Left kidney (tissue), 2 donors: ENCODE results near the gene IGFN1. TPM values are rescaled to one million over a fixed set of nuclear protein-coding genes. Genes with fewer than 3 reads are reported as not detected.

Experiments
- DNase-seq: peaks from one replicate; pipeline ENCODE4 v3.0.0-alpha.2; 2013
- polyA plus RNA-seq: library from polyadenylated mRNA; unstranded; fragments of 120-200 nt; gene quantifications from one replicate; pipeline ENCODE4 v1.2.1, GENCODE V29; 2013; ENCODE audit not compliant: insufficient read length

The IGFN1 gene
- polyA plus RNA-seq, 1 donor: 0.91 TPM

DNA sequence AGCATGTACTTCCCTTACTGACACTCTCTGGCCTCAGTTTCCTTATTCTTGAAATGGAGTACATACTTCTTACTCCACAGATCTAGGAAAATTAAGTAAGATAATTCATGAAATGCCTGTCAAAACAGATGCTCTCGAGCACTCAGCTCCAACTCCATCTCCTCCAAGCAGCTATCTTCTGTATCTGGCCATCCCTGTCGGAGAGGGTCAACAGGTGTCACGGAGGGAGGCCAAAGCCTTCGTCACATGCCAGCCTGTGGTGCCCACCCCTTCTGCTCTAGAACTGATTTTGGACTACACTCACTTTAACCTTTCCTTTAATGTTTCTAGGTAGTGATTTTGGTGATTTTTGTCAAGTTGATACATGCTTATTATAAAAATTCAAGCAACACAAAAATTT is 73.9 kb downstream of the IGFN1 start:
- no peak for DNase-seq

DNA sequence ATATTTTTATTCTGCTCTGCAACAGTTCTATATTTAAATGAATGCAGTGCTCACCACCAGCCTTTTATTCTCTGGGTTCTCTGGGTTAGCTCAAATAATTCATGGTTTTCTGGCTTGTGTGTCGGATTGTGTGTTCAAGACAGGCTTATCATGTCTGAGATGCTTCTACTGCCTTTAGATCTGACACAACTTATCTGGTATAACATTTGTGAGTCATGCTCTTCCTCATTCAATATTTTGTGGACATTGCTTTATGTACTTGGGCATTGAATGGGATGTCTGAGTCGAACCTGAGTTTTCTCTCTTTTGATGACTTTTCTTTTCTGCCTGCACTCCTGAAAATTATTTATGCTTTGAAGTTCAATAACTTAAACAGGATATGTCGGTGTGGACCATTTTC is 75.1 kb downstream of the IGFN1 start:
- DNase-seq: no peak

DNA sequence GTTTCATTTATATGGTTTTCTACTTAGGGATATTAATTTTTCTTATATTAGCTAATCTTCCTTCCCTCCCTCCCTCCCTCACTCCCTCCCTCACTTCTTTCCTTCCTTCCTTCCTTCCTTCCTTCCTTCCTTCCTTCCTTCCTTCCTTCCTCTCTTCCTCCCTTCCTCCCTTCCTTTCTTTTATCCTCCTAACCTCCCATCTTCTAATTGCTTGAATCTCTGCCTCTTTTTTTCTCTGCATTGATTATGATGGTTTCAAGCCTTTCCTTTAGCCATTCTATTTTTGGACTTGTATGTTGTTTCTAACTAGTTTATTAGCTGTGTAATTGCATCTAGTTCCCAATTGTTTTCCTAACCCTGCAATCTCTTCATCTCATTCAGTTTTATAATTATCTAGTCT is 75.7 kb downstream of the IGFN1 start:
- DNase-seq: no peak

DNA sequence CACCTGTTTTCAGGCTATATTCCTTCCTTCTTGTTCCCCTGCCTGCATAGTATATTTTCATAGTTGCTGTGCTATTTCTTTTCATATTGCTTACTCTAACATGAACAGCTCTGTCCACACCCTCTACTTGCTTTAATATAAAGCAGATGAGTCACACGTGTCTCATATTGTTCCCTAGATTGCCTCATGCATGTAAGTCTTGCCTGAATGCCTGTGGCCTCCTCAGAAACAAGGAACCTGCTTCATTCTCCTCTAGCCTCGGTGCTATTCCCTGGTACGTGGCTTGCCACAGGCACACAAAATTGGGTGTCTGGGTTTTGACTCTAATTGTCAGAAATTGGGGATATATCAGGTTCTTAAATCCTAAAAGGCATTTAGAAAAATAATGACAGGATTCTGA is 76.2 kb downstream of the IGFN1 start:
- DNase-seq: no peak

DNA sequence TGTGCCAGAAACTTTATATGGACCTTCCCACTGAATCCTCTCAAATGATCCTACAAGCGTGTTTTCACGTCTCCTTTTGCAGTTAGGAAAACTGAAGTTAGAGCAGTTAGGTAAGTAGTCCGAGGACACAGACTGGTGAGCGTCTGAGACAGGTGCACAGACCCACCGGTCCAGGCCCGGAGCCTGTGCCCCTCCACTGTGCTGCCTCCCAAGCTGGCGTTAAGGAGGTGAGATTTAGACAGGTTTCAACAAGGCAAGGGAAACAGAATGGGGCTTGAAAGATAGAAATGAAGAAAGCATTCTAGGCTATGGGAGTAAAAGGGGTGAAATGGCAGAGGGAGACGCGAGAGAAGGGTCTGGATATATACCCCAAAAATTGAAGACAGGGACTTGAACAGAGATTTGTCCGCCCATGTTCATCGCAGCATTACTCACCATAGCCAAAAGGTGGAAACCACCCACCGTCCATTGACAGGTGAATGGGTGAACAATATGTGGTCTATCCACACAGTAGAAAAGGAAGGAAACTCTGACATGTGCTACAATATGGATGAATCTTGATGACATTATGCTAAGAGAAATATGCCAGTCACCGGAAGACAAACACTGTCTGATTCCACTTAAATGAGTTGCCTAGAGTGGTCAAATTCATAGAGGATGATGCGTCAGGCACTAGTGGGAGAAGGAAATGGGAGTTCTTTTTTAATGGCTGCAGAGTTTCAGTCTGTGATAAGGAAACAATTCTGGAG is 77.0 kb downstream of the IGFN1 start:
- DNase-seq: no peak

DNA sequence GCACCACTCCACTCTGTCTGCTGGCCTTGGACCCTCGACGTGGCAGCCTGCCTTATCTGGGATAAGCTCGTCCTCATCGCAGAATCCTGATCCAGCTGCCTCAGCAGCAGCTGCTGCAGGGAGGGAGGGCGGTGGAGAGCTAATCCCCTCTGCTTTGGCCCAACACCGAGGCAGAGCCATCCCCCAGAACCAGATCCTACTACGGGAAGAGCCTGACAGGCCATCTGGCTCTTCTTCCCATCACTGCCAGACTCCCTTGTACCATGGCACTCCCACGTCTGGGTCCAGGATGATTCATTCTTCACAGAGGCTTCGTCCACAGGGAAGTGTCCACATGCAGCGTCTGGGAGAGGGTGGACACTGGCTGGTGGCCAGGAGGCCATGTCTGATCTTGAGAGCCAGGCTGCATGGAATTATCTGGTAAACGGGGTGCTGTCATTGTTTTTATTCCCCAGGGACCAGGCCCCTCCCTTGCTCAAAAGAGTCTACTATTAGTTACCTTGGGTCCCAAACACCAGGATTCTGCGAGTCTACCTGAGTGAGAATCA is 78.1 kb downstream of the IGFN1 start:
- no peak for DNase-seq

DNA sequence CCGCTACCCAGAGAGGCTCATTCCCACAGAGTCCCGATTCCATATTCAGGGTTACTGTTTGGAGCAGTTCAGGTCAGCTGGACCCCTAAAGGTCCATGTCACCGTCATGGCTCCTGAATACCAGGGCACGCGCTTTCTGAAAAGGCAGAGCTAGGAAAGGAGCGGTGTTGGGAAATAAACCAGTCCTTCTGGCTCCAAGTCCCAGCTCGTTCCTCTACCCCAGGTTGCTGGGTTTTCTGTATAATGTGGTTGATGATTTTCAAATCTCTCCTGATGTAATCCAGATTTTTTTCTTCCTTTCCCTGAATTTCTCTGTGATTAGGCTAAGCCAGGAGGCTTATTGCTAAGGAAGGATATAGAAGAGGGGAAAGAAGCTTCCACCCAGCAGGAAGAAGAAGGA is 78.7 kb downstream of the IGFN1 start:
- no peak for DNase-seq

DNA sequence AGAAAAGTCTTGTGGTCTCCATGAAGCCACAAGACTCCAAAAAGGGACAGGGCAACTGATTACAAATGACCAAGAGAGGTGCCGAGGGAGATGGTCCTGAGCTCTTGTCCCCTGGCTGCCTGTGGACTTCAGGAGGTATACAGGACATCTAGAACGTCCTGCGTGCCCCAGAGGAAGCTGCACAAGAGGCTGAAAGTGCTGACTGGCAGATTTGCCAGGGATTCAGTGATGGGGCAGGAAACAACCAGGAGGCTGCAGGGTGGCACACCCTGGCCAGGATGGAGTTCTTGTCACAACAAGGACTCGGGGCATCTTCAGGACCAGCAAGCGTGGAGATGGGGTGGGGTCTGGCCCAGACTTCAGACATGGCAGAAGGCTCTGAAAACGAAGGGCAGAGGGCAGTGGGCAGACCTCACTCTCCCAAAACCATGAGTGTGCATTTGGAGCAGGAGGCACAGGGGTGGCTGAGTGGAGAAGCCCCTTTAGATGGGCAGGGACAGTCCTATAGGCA is 79.3 kb downstream of the IGFN1 start:
- DNase-seq: no peak

DNA sequence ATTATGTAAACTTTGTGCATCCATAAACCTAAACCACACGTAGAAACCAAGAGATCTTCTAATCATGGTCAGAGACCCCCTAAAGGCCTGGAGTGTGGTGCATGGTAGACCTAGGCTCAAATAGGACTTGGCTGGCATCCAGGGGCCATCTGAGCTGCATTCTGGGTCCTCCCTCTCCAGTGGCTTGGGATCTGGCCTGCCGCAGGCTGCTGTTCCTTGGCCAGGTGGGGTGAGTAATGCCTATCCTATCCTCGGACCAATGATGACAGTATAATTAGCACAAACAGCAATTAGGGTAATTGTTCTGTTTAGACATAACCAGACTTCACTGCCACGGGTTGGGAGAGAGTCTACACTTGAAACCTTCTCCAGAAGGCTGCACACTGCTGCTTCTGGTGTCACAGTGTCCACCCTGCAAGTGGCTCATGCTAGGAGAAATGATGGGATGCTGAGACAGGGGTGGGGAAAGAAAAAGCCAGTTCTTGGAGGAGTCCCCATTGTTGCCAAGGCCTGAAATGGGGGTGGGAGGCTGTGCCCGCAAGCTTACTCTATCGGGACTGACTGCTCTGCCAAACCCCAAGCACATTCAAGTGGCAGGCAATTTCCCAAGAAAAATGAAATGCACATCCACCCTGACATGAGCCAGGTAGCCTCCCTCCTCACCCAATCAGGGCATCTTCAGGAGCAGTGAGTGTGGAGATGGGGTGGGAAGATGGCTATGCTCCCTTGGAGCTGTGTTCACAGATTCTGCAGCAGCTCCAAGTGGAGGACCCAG is 80.2 kb downstream of the IGFN1 start:
- no peak for DNase-seq

DNA sequence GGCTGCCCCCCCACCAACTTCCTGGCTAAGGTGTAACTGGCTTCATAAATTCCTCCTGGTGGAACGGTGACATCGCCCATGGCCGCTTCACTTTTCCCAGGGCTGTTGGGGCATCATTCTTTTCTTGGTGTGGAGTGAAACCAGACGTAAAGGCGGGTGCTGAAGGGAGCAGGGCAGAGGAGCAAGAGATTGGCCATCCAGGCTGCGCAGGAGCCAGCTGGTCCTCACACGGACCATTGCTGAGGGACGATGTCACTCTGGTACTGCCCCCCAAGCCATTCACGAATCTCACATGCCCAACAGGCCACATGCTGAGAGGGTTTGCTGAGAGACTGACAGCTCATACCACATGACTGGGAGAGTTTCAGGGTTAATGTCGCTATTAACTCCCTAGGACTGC is 82.2 kb downstream of the IGFN1 start:
- DNase-seq: no peak

DNA sequence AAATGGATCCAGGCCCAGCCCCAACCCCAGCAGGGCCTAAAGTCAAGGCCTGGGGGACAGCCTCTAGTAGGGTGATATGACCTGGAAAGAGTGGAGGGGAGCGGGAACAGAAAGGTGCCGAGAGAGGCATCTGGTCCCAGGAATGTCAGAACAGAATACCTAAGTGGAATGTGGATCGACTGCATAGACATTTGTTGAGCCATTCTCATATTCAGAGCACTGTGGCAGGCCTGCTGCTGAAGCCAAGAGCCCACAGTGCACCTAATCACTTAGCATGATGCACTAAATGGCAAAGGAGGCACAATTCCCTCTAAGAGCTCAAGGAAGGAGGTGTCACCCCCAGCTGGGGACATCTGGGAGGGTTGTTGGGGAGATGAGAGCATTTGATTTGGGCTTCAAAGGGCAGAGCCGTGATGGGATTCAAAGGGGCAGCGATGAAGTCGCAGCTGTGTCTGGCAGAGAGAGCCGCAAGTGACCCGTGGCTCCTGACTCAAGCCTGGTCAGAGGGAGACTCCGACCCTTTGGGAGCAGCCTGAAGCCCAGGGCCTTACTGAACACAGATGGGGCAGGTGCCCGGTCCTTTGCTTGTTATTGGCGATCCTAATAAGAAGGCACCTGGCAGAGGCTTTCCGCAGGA is 84.1 kb downstream of the IGFN1 start:
- no peak for DNase-seq

DNA sequence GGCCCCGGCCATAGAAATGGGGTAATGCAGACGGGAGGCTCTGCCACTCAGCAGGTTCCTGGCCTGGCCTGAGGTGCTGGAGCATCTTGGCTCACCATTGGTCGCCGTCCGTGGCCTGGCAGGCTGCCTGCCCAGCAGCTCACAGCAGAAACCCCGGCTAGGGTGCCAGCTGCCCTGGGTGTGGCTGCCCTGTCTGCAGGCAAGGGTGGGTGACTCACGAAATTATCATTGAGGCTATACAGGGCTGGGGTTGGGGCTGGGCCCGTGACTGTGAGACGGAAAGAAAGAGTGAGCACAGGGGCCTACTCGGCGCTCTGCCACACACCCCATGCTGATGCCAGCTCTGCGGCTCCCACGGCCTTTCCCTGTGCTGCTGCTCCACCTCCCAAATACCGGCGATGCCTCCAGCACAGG is 84.6 kb downstream of the IGFN1 start:
- no peak for DNase-seq

DNA sequence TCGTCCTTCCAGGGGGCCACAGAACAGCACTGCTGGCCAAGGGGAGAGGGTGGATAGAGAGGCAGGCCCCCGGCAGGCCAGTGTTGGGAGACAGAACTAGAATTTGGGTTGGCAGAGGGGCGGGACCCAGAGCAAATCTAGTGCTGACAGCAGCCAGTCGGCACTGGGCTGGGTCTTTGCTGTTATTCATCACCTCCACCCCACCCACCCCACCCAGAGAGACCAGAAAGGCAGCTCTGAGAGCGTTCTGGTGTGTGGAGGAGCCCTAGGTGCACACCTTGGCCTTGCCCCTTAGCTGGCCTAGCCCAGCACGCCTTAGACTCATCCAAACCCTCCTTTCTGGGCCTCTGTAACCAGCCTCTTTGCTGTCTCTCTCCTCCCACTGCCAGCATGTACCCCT is 86.3 kb downstream of the IGFN1 start:
- DNase-seq: no peak

DNA sequence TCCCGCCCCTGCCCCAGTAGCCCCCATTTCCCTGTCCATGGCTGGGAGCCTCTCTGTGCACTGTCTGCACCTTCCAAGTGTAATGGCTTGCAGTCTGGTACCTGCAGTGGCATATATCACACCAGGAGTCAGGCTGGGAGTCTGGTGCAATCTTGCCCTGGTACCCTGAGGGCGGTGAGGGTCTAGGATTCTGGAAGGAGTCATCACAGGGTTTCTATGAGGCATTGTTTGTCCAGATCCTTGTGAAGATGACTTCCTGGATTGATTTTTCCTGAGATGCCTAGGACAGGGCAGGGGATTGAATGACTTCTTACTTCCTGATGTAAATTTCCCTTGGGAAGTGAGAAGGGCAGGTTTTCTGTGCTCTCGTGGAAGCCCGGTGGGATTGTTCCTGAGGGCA is 86.8 kb downstream of the IGFN1 start:
- no peak for DNase-seq

Other genes starting within 250 kb of the IGFN1 start
- gene KIF21B, start 167.1 kb upstream of the IGFN1 start, polyA plus RNA-seq: 2.7 TPM
- 0.53 TPM for gene CACNA1S, start 78.4 kb upstream of the IGFN1 start, polyA plus RNA-seq
- 0.15 TPM for gene ASCL5, start 63.6 kb upstream of the IGFN1 start, polyA plus RNA-seq
- gene TMEM9, start 36.4 kb upstream of the IGFN1 start, polyA plus RNA-seq: 130 TPM
- 0.10 TPM for gene PKP1, start 92.7 kb downstream of the IGFN1 start, polyA plus RNA-seq
- 56.4 TPM for gene TNNT2, start 186.9 kb downstream of the IGFN1 start, polyA plus RNA-seq
- gene LAD1, start 208.5 kb downstream of the IGFN1 start, polyA plus RNA-seq: 28.4 TPM
- gene TNNI1, start 230.9 kb downstream of the IGFN1 start, polyA plus RNA-seq: 58.4 TPM